ENCODE measurements around the gene CIDEC. TPM values are rescaled to one million over a fixed set of nuclear protein-coding genes. Genes with fewer than 3 reads are reported as not detected.

CIDEC gene
- not detected in 2 replicates for total RNA-seq (2014; rRNA removed; shearing (Covaris generic))

GRCh38 chr3:9879830-9880549 is at the start of gene CIDEC:
CIDEC (minus strand) TSS chr3:9880253; CDS start chr3:9878486, 1,767 bp downstream.
- no peak for DNase-seq (ENCODE audit: low spot score)

GRCh38 chr3:9928158-9928557 is 48.1 kb upstream of the CIDEC start:
- no peak for DNase-seq (ENCODE audit: low spot score)

- no peak for DNase-seq (ENCODE audit: low spot score)
These were observed 38.4 kb upstream of the CIDEC start for GRCh38 chr3:9918261-9919038.

GRCh38 chr3:9917820-9918219 is 37.8 kb upstream of the CIDEC start:
- DNase-seq (ENCODE audit: low spot score) = no peak

- DNase-seq (ENCODE audit: low spot score) = peak; percentile 85
These were observed 37.0 kb upstream of the CIDEC start, which contains the start of gene IL17RC for GRCh38 chr3:9916734-9917680. IL17RC (plus strand) TSS chr3:9917098; CDS start chr3:9917316, 218 bp downstream.

GRCh38 chr3:9916346-9916733 is 36.3 kb upstream of the CIDEC start:
- no peak for DNase-seq (ENCODE audit: low spot score)

GRCh38 chr3:9915254-9916141 is 35.4 kb upstream of the CIDEC start:
- no peak for DNase-seq (ENCODE audit: low spot score)

GRCh38 chr3:9914559-9915253 is 34.7 kb upstream of the CIDEC start:
- DNase-seq (ENCODE audit: low spot score) = no peak

- no peak for DNase-seq (ENCODE audit: low spot score)
These were observed 34.0 kb upstream of the CIDEC start for GRCh38 chr3:9914011-9914410.

GRCh38 chr3:9913601-9914000 is 33.5 kb upstream of the CIDEC start:
- no peak for DNase-seq (ENCODE audit: low spot score)

- DNase-seq (ENCODE audit: low spot score) = no peak
These were observed 32.4 kb upstream of the CIDEC start for GRCh38 chr3:9912294-9912935.

- no peak for DNase-seq (ENCODE audit: low spot score)
These were observed 31.8 kb upstream of the CIDEC start for GRCh38 chr3:9911863-9912262.

- no peak for DNase-seq (ENCODE audit: low spot score)
These were observed 29.4 kb upstream of the CIDEC start for GRCh38 chr3:9909221-9910013.

GRCh38 chr3:9908286-9908685 is 28.2 kb upstream of the CIDEC start:
- no peak for DNase-seq (ENCODE audit: low spot score)

GRCh38 chr3:9906480-9906879 is 26.4 kb upstream of the CIDEC start:
- no peak for DNase-seq (ENCODE audit: low spot score)

GRCh38 chr3:9903904-9904303 is 23.9 kb upstream of the CIDEC start:
- no peak for DNase-seq (ENCODE audit: low spot score)

GRCh38 chr3:9903238-9903624 is 23.2 kb upstream of the CIDEC start:
- DNase-seq (ENCODE audit: low spot score) = no peak

GRCh38 chr3:9902372-9903237 is 22.6 kb upstream of the CIDEC start, which contains the start of gene IL17RE:
IL17RE (plus strand) TSS chr3:9902848; CDS start chr3:9902933, 85 bp downstream.
- no peak for DNase-seq (ENCODE audit: low spot score)

All from H4 (cell line).